ENCODE data around the gene CA12.
"Not testable (repeated sequence)": the region's sequence is repeated elsewhere in the genome, so short reads cannot be mapped to it uniquely, and the experiment has no call there.

CA12 gene

DNA sequence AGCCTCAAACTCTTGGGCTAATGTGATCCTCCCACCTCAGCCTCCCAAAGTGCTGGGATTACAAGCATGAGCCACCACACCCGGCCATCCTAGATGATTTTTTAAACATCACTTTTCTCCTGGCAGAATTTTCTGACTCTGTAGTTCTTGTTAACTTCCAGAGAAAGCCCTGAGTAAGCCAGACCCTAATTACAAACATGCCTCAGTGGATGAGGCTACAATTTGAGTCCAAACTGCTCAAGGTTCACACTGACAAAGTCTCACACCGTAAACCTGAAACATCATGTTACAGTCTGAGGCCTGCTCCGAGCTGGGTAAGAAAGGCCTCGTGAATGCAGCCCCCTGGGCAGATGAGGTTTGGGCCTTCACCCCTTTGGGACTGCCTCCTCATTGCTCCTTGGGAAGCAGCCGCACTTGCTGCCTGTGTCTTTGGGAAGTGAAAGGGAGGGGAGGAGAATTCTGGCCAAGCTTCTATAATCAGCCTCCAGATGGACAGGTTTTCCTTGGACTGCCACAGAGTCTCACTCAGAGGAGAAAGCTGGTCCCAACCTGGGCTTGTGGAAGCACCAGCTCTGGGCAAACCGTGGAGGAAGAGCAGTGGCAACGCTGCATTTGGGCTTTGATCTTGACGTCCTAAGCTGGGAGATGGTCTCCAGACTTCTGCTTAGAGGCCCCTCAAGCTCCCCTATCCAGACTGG lies 46.0 kb downstream of the CA12 start:
- DNase-seq (ENCODE audit: low spot score): no peak

DNA sequence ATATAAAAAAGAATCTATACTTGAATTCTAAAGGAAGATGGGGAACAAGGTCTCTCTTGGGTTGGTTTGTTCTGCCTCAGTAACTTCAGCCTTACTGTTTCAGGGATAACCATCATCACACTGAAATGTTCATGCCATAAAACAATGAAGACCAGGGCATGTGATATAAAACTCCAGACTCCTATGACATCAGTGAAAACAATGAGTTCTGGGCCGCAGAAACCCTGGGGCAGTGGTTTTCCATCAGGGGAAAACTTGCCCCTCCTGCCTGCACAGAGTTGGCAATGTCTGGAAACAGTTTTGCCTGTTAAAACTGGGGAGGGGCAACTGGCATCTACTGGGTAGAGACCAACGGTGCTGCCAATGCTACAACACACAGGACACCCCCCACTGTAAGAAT lies 46.8 kb downstream of the CA12 start:
- DNase-seq (ENCODE audit: low spot score): no peak

DNA sequence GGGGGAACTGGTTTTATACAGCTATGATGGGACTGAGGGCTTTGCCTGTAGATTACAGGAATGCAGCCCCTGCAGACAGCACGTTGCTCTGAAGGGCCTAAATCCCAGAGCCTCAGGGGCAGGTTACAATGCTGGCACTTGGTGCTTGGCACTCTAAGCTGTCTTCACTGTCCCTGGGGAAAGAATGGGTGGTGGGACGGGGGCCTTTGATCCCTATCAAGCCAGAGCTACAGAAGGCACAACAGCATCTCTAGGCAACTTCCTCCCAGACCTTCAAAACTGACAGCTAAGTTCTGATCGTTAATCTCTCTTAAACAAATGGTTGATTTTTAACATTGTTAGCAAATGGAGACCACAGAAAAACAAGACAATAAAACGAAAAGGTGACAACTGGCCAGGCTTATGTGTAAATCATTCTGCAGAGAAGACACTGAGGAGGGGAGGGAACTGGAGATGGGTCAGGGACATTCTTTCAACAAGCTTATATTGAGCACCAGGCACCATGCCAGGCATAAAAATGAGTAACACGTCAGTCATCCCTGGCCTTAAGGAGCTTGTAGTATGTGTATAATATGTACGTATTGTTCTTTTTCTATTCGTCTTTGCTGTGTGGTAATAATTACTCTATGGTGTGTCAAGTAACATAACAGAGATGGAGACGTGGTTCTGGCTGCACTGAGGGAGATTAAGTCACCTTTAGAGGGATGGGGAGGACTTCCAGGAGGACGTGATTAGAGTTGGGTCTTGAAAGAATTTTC lies 49.1 kb downstream of the CA12 start:
- DNase-seq (ENCODE audit: low spot score): peak; percentile 84

DNA sequence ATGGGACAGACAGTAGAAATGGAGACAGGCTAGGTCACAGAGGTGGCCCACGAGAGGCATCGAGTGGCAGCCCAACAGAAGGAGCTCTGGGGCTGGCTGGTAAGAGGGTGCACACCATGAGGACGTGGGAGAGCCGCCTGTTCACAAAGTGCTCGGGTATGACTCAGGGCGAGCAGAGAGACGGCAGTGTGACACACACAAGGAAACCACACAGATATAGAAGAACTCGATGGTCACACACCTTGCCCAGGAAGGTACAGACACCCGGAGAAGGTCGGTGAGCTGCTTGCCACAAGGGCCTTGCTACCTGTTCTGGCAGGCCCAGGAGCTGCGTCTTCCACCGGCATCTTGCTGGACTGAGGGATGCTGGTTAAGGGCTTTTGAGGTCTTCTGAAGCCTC lies 50.2 kb downstream of the CA12 start:
- DNase-seq (ENCODE audit: low spot score): no peak

DNA sequence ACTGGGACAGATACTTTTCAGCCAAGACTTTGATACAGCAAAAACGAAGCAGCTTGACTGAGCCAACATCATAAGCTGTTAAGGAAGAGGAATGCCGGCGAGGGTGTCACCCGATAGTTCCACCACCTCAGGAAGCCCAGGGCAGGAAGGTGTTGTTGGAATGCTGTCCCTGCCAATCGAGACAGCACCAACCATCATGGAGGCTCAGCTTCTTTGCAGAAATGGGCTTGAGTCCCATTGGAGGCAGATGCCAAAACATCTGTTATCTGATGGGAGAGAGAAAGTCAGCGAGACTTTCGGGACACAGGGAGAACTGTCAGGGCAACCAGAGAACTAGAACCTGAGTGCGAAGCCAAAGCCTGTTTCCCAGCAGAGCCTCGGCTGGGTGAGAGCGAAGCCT lies 50.7 kb downstream of the CA12 start:
- DNase-seq (ENCODE audit: low spot score): no peak

DNA sequence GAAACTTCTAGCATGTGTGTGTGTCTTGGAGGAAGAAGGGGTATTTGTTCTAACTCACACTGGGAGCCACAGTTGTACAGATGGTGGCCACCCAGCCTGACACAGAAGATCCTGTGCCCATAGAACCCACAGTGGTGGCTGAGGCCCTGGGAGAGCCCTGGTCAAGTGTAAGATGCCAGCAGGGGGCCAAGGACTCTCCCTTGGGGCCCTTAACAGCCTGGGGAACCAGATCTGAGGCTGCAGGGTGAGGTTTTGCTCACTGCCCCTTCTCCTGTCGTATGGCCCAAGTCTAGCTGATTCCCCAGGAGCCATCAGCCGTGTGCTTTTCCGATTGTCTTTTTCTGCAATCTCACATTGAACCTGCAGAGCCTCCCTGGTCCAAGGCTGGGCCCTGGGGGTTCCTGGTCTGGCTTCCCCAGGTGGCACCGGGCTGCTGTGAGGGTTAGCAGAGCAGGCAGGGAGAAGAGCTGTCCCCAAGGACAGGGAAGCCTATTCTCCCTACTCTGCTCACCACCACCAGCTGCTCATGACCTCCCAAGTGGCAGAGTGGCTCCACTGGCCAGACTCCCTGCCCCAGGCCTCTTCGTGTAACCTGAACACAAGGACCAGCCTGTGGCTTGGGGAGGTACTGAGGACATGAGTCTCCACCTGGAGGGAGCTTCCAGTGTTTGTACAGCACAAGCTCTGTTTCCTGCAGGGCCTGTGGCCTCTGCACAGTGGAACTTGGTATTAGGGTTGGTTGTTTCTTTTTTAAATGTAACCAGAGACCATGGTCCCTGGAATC lies 51.9 kb downstream of the CA12 start:
- DNase-seq (ENCODE audit: low spot score): no peak

DNA sequence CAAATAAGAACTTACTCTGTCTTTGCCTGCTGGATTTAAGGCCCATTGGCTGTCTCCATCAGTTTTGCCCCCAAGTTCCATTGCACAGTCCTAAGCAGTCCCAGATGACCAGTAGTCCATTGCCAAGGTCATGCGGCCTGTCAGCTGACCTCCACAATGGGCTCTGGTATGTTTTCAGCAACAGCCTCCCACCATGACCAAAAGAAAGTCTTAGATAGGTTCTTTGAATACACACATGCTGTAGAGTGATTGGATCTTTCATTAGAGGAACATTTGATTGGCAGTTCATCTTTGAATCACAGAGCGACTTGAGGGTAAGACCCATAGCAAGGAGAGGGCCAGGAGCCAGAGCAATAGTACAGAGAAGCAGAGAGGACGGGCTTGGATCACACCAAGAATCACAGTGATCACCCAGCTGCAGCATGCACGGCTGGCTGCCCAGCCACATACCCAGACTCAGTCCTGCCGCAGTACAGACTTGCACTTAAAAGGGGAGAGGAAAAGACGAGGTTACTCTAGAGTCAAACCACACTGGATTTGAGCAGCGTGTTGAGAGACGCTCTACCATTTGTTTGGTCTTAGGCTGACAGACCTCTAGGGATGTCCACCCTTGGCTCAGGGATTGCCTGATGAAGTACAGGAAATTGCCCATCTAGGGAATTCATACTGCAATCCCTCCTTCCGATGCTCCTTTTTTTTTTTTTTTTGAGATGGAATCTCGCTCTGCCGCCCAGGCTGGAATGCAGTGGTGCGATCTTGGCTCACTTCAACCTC lies 53.8 kb downstream of the CA12 start:
- no peak for DNase-seq (ENCODE audit: low spot score)

DNA sequence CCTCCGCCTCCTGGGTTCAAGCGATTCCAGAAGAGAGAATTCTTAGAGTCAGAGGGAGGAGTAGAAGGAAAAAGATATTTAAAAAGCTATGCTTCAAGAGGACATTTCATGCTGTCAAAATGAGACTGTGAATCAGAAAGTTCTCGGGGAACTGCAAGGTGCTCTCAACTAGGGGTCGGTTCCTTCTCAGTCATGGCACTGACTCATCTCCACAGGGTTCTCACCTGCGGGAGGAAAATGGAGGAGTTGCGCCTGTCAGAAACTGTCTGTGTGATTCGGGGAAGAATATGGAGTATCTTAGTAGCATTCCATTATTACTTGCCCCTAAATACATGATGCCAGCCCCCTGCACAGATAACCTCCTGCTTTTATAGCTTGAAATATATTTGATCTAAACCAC lies 56.9 kb downstream of the CA12 start:
- no peak for DNase-seq (ENCODE audit: low spot score)

DNA sequence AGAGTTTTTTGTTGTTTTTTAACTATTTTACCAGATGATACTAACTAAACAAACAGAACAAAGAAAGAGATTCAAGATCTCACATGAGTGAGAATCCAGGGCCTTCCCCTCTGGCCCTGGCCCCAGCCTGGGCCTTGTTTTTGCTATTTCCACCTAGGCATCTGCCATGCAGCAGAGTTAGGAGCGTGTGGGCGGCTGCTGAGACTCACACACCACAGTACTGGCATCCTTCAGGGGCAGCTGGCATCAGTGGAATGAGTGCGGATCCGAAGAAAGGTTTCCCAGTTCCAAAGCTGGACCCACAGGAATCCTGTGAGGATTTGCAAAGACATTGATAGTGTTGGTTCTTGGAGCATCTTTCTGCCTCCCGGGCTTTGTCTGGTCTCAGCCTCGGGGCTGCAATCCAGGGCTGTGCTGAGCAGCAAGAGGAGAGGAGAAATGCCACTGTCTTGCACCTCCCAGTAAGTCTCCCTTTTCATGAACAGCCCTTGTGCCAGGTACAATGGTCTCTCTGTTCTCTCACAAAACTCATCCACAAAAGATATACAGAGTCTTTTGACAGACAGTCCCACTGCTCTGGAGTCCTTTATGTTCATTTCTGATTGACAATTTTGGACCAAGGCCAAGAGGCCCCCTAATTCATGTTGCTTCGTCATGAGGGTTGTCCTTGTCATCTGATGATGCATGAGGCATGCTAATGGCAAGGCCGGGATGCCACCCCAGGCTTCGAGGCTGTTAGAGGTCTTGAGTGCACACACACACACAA lies 57.7 kb downstream of the CA12 start:
- DNase-seq (ENCODE audit: low spot score): no peak

DNA sequence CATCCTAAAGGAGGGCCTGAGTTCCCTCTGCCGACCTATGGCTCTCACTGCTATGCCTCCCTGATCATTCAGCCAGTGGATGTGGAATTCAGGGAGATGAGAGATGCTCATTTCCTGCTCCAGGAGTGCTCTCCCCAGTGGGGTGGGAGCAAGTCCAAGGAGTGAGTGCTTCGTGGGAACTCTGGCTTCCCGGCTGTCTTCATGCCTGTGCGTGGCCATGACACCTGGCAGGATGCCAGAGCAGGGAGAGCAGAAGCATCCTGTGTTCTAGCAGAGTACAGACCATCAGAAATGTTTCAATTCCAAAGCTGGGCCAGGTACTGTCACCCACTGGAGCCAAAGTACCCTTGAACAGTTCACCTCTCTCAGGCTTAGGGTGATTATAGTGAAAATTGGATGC lies 59.1 kb downstream of the CA12 start:
- DNase-seq (ENCODE audit: low spot score): no peak

DNA sequence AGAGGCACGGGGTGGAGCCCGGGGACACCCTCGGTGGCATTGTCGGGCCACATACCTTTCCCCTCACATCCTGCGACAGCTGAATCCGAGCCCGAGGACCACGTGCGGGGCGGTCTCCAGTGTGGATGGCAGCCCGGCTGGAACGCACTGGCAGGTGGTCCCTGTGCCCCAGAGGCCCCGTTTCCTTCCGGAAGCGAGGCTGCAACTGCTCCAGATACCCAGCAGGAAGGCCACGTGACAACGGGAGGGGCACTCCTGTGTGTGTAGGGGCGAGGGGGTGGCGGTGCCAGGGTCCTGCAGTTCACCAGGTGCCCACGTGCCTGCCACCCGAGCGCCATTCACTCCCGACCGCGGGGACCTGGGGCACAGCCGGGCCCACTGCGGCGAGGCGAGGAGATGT lies 60.2 kb downstream of the CA12 start:
- DNase-seq (ENCODE audit: low spot score): no peak

DNA sequence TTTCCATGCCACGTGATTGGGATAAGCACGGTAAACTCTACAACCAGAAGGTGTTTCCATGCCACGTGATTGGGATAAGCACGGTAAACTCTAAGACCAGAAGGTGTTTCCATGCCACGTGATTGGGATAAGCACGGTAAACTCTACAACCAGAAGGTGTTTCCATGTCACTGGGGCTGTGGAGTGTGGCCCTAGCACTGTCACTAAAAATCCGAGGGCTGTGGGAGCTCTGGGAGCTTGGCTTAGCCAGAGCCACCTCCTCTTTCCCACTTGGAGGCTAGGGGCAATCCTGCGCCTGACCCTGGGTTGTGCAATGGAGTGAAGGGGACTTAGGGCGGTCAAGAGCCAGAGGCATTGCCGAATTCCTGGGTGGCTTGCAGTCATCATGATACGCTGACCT lies 60.7 kb downstream of the CA12 start:
- not testable (repeated sequence) for DNase-seq (ENCODE audit: low spot score)

DNA sequence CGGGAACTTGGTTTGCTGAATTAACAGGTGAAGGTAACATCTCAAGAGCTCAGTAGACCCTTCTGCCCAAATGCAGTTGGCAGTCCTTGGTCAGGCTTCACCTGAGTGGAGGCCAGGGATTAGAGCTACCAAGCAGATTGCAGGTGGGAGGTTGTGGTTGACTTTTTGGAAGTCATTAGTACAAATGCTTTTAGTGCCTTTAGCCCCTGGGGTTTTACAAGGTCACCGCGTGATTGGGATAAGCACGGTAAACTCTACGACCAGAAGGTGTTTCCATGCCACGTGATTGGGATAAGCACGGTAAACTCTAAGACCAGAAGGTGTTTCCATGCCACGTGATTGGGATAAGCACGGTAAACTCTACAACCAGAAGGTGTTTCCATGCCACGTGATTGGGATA lies 61.2 kb downstream of the CA12 start:
- not testable (repeated sequence) for DNase-seq (ENCODE audit: low spot score)

DNA sequence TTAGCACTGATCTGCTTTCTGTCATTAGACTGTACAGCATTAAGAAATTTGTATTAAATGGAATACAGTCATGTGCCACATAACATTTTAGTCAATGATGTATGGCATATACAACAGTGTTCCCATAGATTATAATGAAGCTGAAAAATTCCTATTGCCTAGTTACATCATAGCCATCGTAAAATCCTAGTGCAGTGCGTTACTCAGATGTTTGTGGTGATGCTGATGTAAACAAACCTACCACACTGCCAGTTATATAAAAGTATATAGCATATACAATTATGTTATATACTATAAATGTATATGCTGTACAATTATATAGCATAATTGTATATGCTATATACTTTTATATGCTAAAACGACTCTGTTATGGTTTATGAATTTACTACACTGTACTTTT lies 62.6 kb downstream of the CA12 start:
- DNase-seq (ENCODE audit: low spot score): no peak

DNA sequence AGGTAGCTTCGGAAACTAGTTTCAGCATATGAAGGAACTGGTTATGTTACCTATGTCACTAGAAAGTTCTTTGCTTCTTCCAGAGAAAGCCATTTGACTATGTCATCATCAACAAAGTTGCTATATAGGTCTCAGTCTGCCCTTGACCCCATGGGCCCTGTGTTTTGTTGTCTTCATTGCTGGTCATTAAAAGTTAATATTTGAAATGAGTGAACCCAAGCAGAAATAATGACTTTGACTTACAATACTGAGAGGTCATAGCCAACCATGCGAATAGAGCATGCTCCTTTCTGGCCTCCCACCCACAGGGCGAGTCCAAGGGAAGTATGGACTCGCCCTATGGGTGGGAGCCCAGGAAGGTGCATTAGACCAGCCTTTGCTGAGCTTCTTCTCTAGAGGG lies 63.3 kb downstream of the CA12 start:
- no peak for DNase-seq (ENCODE audit: low spot score)

DNA sequence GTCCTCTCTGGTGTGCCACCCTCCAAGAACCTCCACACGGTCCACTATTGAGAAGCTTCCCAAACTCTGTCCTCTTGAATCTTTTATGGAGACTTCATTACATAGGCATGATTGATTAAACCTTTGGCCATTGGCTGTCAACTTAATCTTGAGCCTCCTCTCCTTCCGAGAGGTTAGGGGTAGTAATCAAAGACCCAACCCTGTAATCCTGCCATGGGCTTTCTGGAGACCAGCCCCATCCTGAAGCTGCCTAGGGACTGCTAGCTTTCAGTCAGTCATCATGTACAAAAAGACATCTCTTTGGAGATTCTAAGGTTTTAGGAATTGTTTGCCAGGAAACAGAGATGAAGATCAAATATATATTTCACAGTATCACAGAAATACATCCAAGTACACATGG lies 67.2 kb downstream of the CA12 start:
- no peak for DNase-seq (ENCODE audit: low spot score)

DNA sequence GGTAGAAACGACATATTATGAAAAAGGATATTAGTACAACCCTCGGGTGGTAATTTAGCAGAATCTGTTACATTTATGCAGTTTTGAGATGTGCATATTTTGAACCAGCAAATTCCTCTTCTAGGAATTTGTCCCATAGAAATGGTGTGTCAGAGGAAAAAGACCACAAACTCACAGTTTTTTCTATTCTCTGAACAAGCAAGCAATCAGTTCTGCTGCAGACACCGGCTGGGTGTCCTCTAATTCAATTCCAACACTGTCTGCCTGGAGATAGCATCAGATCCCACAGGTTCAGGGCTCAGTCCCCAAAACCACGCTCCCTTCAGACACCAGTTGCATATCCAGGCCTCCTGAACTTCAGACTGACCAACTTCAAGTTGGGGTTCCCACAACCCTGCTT lies 67.8 kb downstream of the CA12 start:
- DNase-seq (ENCODE audit: low spot score): no peak

DNA sequence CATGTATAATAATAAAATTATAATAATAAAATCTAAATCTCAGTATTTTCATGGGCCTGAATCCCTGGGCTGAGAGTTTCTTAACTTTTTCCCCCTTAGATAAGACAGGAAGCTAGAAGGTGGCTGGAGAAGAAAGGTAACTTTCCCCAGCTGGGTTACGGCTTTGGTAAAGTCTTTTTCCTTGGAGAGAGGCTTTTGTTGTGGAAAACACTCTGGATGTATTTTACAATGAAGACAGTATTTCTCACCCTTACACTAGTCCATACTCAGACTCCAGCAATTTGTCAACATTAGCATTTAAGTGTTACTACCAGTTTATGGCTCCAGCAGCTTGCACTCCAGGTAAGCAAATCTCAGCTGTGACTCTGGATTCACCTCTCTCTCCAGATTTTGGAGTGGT lies 69.4 kb downstream of the CA12 start:
- no peak for DNase-seq (ENCODE audit: low spot score)

DNA sequence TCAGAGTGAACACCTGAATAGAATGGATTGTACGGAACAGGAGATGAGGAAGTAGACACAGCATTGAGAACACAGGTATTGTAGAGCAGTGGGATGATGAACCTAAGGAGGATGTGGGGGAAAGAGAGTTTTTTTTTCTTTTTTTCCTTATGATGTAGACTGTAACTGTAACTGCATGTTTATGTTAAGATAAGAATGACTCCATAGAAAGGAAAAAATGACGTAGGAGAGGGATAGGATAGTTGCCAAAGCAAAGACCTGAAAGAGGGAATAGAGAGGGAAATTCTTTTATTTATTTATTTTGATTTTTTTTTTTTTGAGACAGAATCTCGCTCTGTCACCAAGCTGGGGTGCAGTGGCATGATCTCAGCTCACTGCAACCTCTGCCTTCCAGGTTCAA lies 71.0 kb downstream of the CA12 start:
- DNase-seq (ENCODE audit: low spot score): no peak

DNA sequence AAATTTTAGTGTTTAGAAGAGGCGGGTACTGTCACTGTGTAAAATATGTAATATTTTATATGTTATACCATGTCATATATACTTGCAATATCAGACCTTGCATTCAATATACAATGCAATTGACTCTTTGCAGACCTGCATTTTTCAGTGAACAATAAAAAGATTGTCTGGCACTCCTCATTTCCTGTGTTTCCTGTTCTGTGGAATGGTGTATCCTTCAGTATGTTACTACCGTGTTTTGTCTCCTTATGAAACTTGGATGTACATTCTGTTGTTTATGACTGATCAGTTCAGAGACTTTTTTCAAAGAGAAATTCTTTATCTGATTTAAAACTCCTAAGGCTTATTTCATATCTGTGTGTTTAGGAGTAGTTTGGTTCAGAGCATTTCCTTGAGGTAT lies 72.7 kb downstream of the CA12 start:
- no peak for DNase-seq (ENCODE audit: low spot score)

DNA sequence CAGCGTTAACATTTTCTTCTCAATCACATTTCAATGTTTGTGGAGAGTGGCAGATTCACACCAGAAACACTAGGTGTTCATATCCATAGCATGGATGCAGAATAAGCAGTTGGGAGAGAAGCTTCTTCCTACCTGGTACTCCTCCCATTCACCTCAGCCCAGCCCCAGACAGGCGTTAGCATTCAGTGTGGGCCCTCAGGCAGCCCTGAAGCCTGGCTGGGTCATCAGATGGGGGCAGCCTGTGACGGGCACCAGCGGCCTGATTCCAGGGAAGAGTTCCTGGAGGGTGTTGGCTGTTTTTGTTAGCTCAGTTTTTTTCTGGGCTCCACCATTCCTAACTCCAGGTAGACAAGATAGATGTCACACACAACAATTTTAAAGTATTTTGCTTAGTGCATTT lies 73.2 kb downstream of the CA12 start:
- no peak for DNase-seq (ENCODE audit: low spot score)
